WTC11 (cell line): ENCODE data around the gene ATP5ME. TPM values are rescaled to one million over a fixed set of nuclear protein-coding genes. Genes with fewer than 3 reads are reported as not detected.
"Not testable (repeated sequence)": the region's sequence is repeated elsewhere in the genome, so short reads cannot be mapped to it uniquely, and the experiment has no call there.

Experiments
- ATAC-seq: fragments of 200-7000 bp; cut with Tn5 transposase; 2 replicates; pipeline ENCODE4 v1.10.0; 2021; ENCODE audit warnings: mild to moderate bottlenecking, moderate library complexity
- CTCF ChIA-PET: fragments of 300-600 bp; sonication (Branson Sonifier 250); formaldehyde crosslinking; loops from one replicate; lab custom pipeline; 2021; ENCODE audit warnings: antibody characterized with exemption; lab: Charles Lee
- POLR2A ChIA-PET: fragments of 350-600 bp; sonication (Branson Sonifier 250); formaldehyde crosslinking; loops from one replicate; lab custom pipeline; 2021; ENCODE audit warnings: antibody characterized with exemption; lab: Charles Lee
- DNase-seq: peaks from one replicate; pipeline ENCODE4 v3.0.0; 2021; ENCODE audit warnings: low spot score
- H3K27ac Mint-ChIP-seq: 2 replicates; pipeline ENCODE4 v1.8.0; 2021; ENCODE audit warnings: mixed read lengths
- H3K27me3 Mint-ChIP-seq: 2 replicates; pipeline ENCODE4 v1.8.0; 2021; ENCODE audit warnings: low read depth, mild to moderate bottlenecking, moderate library complexity, mixed read lengths
- H3K36me3 Mint-ChIP-seq: 2 replicates; pipeline ENCODE4 v1.8.0; 2021; ENCODE audit warnings: mixed read lengths
- H3K4me1 Mint-ChIP-seq: 2 replicates; pipeline ENCODE4 v1.8.0; 2022; ENCODE audit warnings: mixed read lengths
- H3K4me3 Mint-ChIP-seq: 2 replicates; pipeline ENCODE4 v1.8.0; 2021; ENCODE audit warnings: mild to moderate bottlenecking, moderate library complexity, mixed read lengths
- H3K9me3 Mint-ChIP-seq: 2 replicates; pipeline ENCODE4 v1.8.0; 2021; ENCODE audit warnings: mixed read lengths
- ATF1 ChIP-seq: sonication (generic); formaldehyde crosslinking; IDR thresholded peaks from 2 replicates; pipeline ENCODE4 v1.8.1; 2023; ENCODE audit warnings: mild to moderate bottlenecking, moderate library complexity, missing genetic modification reagents
- ATF6 ChIP-seq: sonication (generic); formaldehyde crosslinking; IDR thresholded peaks from 2 replicates; pipeline ENCODE4 v1.8.1; 2023; ENCODE audit warnings: mild to moderate bottlenecking, missing genetic modification reagents
- EMX1 ChIP-seq: fragments of 250-450 bp; sonication (Bioruptor Pico); IDR thresholded peaks from 2 replicates; pipeline ENCODE4 v1.8.0; 2021; ENCODE audit warnings: mild to moderate bottlenecking
- FOXK1 ChIP-seq: sonication (generic); formaldehyde crosslinking; IDR thresholded peaks from 2 replicates; pipeline ENCODE4 v1.8.0; 2022; ENCODE audit warnings: mild to moderate bottlenecking, moderate library complexity, missing genetic modification reagents
- IRF2 ChIP-seq: sonication (generic); formaldehyde crosslinking; IDR thresholded peaks from 2 replicates; pipeline ENCODE4 v1.8.0; 2022; ENCODE audit warnings: low read depth, missing genetic modification reagents, borderline replicate concordance
- NFE2L1 ChIP-seq: sonication (generic); formaldehyde crosslinking; IDR thresholded peaks from 2 replicates; pipeline ENCODE4 v1.8.1; 2023; ENCODE audit warnings: missing genetic modification reagents
- NR3C1 ChIP-seq: sonication (generic); formaldehyde crosslinking; conservative IDR thresholded peaks from 2 replicates; pipeline ENCODE4 v1.8.1; 2023; ENCODE audit warnings: low read depth, mild to moderate bottlenecking, missing genetic modification reagents
- OVOL2 ChIP-seq: fragments of 250-450 bp; sonication (Bioruptor Pico); IDR thresholded peaks from 2 replicates; pipeline ENCODE4 v1.9.0; 2021; ENCODE audit warnings: mild to moderate bottlenecking, borderline replicate concordance
- PRRX2 ChIP-seq: fragments of 250-450 bp; sonication (Bioruptor Pico); IDR thresholded peaks from 2 replicates; pipeline ENCODE4 v1.8.0; 2021; ENCODE audit warnings: mild to moderate bottlenecking
- ZNF425 ChIP-seq: fragments of 250-450 bp; sonication (Bioruptor Pico); conservative IDR thresholded peaks from 2 replicates; pipeline ENCODE4 v1.9.0; 2021; ENCODE audit warnings: mild to moderate bottlenecking
- ZNF512 ChIP-seq: sonication (generic); formaldehyde crosslinking; IDR thresholded peaks from 2 replicates; pipeline ENCODE4 v1.8.1; 2022; ENCODE audit warnings: missing genetic modification reagents, borderline replicate concordance
- ZSCAN18 ChIP-seq: fragments of 250-450 bp; sonication (Bioruptor Pico); IDR thresholded peaks from 2 replicates; pipeline ENCODE4 v2.1.2; 2022; ENCODE audit warnings: mild to moderate bottlenecking, moderate library complexity
- total RNA-seq: library from RNA; stranded (reverse); gene quantifications from 3 replicates; pipeline ENCODE4 v1.2.3, GENCODE V29; 2021
- TF ChIP-seq, protein P1 (sequence below): sonication (generic); formaldehyde crosslinking; IDR thresholded peaks from 2 replicates; pipeline ENCODE4 v1.8.0; 2023; ENCODE audit warnings: missing genetic modification reagents, mild to moderate bottlenecking, borderline replicate concordance
- TF ChIP-seq, protein P2 (sequence below): fragments of 250-450 bp; sonication (Bioruptor Pico); IDR thresholded peaks from 2 replicates; pipeline ENCODE4 v1.8.0; 2021; ENCODE audit warnings: mild to moderate bottlenecking

ATP5ME gene
- total RNA-seq, 1 experiment from 2014 or later, result 468 TPM

GRCh38 chr4:671769-672168, 2.3 kb downstream of the ATP5ME start:
- TF ChIP-seq OVOL2, result no peak
- TF ChIP-seq, protein P1, sequence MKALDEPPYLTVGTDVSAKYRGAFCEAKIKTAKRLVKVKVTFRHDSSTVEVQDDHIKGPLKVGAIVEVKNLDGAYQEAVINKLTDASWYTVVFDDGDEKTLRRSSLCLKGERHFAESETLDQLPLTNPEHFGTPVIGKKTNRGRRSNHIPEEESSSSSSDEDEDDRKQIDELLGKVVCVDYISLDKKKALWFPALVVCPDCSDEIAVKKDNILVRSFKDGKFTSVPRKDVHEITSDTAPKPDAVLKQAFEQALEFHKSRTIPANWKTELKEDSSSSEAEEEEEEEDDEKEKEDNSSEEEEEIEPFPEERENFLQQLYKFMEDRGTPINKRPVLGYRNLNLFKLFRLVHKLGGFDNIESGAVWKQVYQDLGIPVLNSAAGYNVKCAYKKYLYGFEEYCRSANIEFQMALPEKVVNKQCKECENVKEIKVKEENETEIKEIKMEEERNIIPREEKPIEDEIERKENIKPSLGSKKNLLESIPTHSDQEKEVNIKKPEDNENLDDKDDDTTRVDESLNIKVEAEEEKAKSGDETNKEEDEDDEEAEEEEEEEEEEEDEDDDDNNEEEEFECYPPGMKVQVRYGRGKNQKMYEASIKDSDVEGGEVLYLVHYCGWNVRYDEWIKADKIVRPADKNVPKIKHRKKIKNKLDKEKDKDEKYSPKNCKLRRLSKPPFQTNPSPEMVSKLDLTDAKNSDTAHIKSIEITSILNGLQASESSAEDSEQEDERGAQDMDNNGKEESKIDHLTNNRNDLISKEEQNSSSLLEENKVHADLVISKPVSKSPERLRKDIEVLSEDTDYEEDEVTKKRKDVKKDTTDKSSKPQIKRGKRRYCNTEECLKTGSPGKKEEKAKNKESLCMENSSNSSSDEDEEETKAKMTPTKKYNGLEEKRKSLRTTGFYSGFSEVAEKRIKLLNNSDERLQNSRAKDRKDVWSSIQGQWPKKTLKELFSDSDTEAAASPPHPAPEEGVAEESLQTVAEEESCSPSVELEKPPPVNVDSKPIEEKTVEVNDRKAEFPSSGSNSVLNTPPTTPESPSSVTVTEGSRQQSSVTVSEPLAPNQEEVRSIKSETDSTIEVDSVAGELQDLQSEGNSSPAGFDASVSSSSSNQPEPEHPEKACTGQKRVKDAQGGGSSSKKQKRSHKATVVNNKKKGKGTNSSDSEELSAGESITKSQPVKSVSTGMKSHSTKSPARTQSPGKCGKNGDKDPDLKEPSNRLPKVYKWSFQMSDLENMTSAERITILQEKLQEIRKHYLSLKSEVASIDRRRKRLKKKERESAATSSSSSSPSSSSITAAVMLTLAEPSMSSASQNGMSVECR, result no peak
- no peaks in the 10 kb centered on the region for H3K9me3 Mint-ChIP-seq
- H3K27me3 Mint-ChIP-seq, result peaks cover 3% of the 10 kb centered on the region
- no peak overlapping the region for H3K4me3 Mint-ChIP-seq
- no peak overlapping the region for H3K27ac Mint-ChIP-seq
- CTCF ChIA-PET, result interaction anchor here (0.9 to 1.2 kb wide), 2 partner anchors 8 to 69 kb away, joined by 3 to 4 read pairs; no protein-coding TSS in a partner anchor
- peaks cover 24% of the 10 kb centered on the region for H3K36me3 Mint-ChIP-seq
- POLR2A ChIA-PET, result no interaction called here
- no peak for DNase-seq
- peaks cover 7% of the 10 kb centered on the region for H3K4me1 Mint-ChIP-seq
- no peak for ATAC-seq

- CTCF ChIA-PET, H3K27me3 Mint-ChIP-seq, DNase-seq, H3K4me3 Mint-ChIP-seq, H3K9me3 Mint-ChIP-seq, H3K4me1 Mint-ChIP-seq, ATAC-seq, POLR2A ChIA-PET, H3K27ac Mint-ChIP-seq: not testable (repeated sequence)
- H3K36me3 Mint-ChIP-seq, result peaks cover 24% of the 10 kb centered on the region
- 0 out of 2 replicates have a peak, but pooled peaks have one; percentile 25 for TF ChIP-seq PRRX2 (CRISPR knock-in tag)
Measured at GRCh38 chr4:669806-670559, 4.1 kb downstream of the ATP5ME start.

DNA sequence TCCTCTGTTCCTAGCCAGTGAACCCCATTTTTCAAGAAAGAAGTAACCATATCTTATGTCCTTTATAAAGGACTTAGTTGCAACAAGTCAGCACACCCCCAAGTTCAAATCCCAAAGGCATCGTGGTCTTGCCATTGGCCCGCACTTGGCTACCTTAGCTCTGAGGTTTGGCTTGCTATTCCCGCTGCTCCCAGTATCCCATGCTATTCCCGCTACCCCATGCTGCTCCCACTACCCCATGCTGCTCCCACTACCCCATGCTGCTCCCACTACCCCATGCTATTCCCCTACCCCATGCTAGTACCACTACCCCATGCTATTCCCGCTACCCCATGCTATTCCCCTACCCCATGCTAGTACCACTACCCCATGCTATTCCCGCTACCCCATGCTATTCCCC, 5.9 kb downstream of the ATP5ME start:
- H3K9me3 Mint-ChIP-seq, H3K4me1 Mint-ChIP-seq, H3K27me3 Mint-ChIP-seq, H3K27ac Mint-ChIP-seq, H3K4me3 Mint-ChIP-seq, DNase-seq, ATAC-seq: not testable (repeated sequence)
- peaks cover 20% of the 10 kb centered on the region for H3K36me3 Mint-ChIP-seq
- ChIA-PET CTCF (interaction anchor here (0.6 kb wide), 1 partner anchor 52 kb away, joined by 3 read pairs; no protein-coding TSS in a partner anchor), POLR2A (interaction anchor here (1.1 kb wide), 1 partner anchor 13 kb away, joined by 4 read pairs; no protein-coding TSS in a partner anchor)

DNA sequence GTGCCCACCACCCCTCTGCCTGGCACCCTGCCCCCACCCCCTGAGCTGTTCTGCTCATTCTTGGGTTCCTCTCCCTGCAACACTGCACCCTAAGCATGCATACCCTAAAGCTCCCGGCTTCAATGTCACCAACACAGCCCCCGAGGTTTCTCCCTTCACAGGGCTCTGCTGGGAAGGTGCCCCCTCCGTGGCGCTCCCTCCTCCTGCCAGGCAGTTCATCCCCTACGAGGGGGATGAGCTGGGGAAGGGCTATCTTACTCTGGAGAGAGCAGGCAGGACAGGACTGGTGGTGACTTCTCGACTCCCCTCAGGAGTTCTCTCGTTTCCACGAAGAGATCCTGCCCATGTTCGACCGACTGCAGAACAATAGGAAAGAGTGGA, 6.5 kb downstream of the ATP5ME start:
- ChIA-PET POLR2A (interaction anchor here (1.1 kb wide), 1 partner anchor 13 kb away, joined by 4 read pairs; no protein-coding TSS in a partner anchor), CTCF (interaction anchor here (0.6 kb wide), 1 partner anchor 51 kb away, joined by 3 read pairs; no protein-coding TSS in a partner anchor)
- no peak overlapping the region for H3K27ac Mint-ChIP-seq
- H3K4me1 Mint-ChIP-seq, result peaks cover 3% of the 10 kb centered on the region
- no peak overlapping the region for H3K4me3 Mint-ChIP-seq
- H3K27me3 Mint-ChIP-seq, result no peaks in the 10 kb centered on the region; the same call in 1 of the 2 replicates
- DNase-seq (no peak), ATAC-seq (no peak)
- H3K9me3 Mint-ChIP-seq, result no peaks in the 10 kb centered on the region
- H3K36me3 Mint-ChIP-seq, result peaks cover 17% of the 10 kb centered on the region
- no peak for TF ChIP-seq OVOL2
- no peak for TF ChIP-seq ATF1 (CRISPR knock-in tag)
- TF ChIP-seq ATF6 (CRISPR knock-in tag), result no peak
- TF ChIP-seq FOXK1 (CRISPR knock-in tag), result no peak
- no peak for TF ChIP-seq NFE2L1 (CRISPR knock-in tag)
- no peak for TF ChIP-seq EMX1 (CRISPR knock-in tag)
- no peak for TF ChIP-seq NR3C1
- no peak for TF ChIP-seq ZSCAN18
- TF ChIP-seq IRF2 (CRISPR knock-in tag), result no peak
- TF ChIP-seq ZNF512 (CRISPR knock-in tag), result no peak
- TF ChIP-seq, protein P2, sequence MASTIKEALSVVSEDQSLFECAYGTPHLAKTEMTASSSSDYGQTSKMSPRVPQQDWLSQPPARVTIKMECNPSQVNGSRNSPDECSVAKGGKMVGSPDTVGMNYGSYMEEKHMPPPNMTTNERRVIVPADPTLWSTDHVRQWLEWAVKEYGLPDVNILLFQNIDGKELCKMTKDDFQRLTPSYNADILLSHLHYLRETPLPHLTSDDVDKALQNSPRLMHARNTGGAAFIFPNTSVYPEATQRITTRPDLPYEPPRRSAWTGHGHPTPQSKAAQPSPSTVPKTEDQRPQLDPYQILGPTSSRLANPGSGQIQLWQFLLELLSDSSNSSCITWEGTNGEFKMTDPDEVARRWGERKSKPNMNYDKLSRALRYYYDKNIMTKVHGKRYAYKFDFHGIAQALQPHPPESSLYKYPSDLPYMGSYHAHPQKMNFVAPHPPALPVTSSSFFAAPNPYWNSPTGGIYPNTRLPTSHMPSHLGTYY (CRISPR knock-in tag), result no peak
- no peak for TF ChIP-seq ZNF425
